GM12873 (cell line): ENCODE data around the gene TRHDE.

ENCODE experiments used
- TF ChIP-seq, protein P1 (sequence below): IDR thresholded peaks from 2 replicates; pipeline ENCODE4 v1.5.1; 2012; ENCODE audit warnings: low read depth, mild to moderate bottlenecking, moderate library complexity, low read length, control low read depth; ENCODE audit not compliant: insufficient read depth; ENCODE audit errors: missing control alignments

The TRHDE gene

GRCh38 chr12:72546106-72546505 lies 273.9 kb downstream of the TRHDE start:
- TF ChIP-seq, protein P1, sequence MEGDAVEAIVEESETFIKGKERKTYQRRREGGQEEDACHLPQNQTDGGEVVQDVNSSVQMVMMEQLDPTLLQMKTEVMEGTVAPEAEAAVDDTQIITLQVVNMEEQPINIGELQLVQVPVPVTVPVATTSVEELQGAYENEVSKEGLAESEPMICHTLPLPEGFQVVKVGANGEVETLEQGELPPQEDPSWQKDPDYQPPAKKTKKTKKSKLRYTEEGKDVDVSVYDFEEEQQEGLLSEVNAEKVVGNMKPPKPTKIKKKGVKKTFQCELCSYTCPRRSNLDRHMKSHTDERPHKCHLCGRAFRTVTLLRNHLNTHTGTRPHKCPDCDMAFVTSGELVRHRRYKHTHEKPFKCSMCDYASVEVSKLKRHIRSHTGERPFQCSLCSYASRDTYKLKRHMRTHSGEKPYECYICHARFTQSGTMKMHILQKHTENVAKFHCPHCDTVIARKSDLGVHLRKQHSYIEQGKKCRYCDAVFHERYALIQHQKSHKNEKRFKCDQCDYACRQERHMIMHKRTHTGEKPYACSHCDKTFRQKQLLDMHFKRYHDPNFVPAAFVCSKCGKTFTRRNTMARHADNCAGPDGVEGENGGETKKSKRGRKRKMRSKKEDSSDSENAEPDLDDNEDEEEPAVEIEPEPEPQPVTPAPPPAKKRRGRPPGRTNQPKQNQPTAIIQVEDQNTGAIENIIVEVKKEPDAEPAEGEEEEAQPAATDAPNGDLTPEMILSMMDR = no peak

DNA sequence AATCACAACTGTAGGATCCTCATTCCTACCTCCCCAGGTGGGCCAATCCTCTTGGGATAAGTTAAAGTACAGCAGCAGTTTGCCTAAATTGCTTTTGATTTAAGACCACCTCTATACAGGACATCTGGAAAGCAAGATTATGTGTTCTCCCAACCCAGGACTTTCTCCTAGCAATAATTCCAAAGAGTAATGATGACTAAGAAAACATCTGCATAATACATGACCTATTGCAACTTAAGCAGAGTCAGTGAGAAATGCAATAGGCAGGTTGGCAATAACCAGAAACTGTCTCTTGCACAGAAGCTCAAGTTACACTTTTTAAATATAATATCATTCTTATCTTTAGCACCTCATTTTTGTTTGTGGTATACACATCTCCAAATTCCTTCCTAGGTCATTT lies 275.4 kb downstream of the TRHDE start:
- TF ChIP-seq, protein P1 = no peak

- TF ChIP-seq, protein P1 = no peak
These were observed 277.0 kb downstream of the TRHDE start for GRCh38 chr12:72549184-72549583.

DNA sequence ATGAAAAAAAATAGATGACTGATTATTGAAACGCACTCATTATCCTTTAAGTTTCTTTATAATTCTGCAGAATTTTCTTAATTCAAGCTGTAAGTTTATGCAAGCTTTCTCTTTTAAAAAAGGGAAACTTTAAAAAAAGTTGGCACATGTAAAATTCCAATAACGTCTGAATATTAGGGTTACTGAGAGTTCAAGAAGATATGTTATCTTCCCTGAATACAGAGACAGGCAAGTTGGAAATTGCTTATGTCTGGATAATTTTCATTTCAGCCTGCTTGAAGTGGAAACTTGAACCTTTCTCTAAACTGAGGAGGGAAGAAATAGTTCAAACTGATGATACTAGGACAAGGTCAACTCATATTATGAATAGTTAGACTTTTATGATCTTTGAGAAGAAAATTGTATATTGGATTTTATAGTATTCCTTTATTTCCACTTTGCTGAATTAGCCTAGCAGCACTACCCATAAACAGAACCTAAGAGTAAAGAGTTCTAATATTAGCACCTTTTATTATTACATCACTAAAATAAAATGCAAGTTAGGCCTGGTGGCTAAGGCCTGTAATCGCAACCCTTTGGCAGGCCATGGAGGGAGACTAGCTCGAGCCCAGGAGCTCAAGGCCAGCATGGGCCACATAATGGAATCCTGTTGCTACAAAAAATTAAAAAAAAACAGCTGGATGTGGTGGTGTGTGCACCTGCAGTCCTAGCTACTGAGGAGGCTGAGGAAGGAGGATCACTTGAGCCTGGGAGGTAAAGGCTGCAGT lies 288.0 kb downstream of the TRHDE start:
- TF ChIP-seq, protein P1 = peak; percentile 2

GRCh38 chr12:72570601-72571000 lies 298.4 kb downstream of the TRHDE start:
- TF ChIP-seq, protein P1 = peak; percentile 52

GRCh38 chr12:72574138-72574537 lies 302.0 kb downstream of the TRHDE start:
- TF ChIP-seq, protein P1 = no peak

DNA sequence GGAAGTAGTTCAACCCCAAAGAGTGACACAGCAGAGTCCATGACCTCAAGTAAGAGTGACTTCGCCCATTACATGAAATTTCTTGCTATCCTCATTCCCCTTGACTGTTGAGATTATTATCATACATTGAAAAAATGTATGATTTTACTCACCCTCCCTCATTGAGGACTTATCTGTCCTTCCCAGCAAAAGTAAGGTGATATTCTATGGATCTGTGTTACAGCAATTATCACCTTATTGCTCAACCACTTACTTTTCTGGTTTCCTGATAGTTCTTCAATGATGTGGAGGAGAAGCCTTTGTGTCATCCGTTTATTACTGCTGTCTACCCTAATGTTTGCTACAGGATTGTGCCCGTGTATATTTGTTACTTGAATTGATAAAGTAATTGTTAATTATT lies 306.2 kb downstream of the TRHDE start:
- TF ChIP-seq, protein P1 = no peak
